RWPE2 (cell line): ENCODE data around the gene SUSD1.

Experiments used
- ATAC-seq: fragments of 200-7000 bp; cut with Tn5 transposase; 3 replicates; pipeline ENCODE4 v1.9.1; 2021; ENCODE audit warnings: low read depth
- DNase-seq: peaks from one replicate; pipeline ENCODE4 v3.0.0-alpha.2; 2020; ENCODE audit warnings: low spot score
- H3K27ac ChIP-seq: fragments of 450-650 bp; 2 replicates; pipeline ENCODE4 v1.5.1; 2017; ENCODE audit warnings: mild to moderate bottlenecking; ENCODE audit not compliant: poor library complexity, severe bottlenecking
- H3K27me3 ChIP-seq: fragments of 250-450 bp; sonication (Bioruptor Pico); 2 replicates; pipeline ENCODE4 v1.5.1; 2021; ENCODE audit warnings: mild to moderate bottlenecking, moderate library complexity; ENCODE audit not compliant: insufficient read depth, poor library complexity, severe bottlenecking
- H3K36me3 ChIP-seq: fragments of 250-450 bp; sonication (Bioruptor Pico); 2 replicates; pipeline ENCODE4 v1.5.1; 2020; ENCODE audit warnings: low read depth, mild to moderate bottlenecking, moderate library complexity
- H3K4me1 ChIP-seq: fragments of 250-450 bp; sonication (Bioruptor Pico); 2 replicates; pipeline ENCODE4 v1.5.1; 2021; ENCODE audit warnings: mild to moderate bottlenecking, moderate library complexity; ENCODE audit not compliant: insufficient read depth, poor library complexity, severe bottlenecking
- H3K4me3 ChIP-seq: fragments of 250-450 bp; sonication (Bioruptor Pico); 2 replicates; pipeline ENCODE4 v1.5.1; 2021; ENCODE audit warnings: mild to moderate bottlenecking, moderate library complexity; ENCODE audit not compliant: severe bottlenecking
- H3K9me3 ChIP-seq: fragments of 250-450 bp; sonication (Bioruptor Pico); 2 replicates; pipeline ENCODE4 v1.5.1; 2021; ENCODE audit warnings: mild to moderate bottlenecking, moderate library complexity; ENCODE audit not compliant: severe bottlenecking
- TF ChIP-seq, protein P1 (sequence below): fragments of 450-650 bp; IDR thresholded peaks from one replicate; pipeline ENCODE4 v1.5.1; 2017; ENCODE audit warnings: mild to moderate bottlenecking, moderate library complexity; ENCODE audit not compliant: poor library complexity, severe bottlenecking

The SUSD1 gene

DNA sequence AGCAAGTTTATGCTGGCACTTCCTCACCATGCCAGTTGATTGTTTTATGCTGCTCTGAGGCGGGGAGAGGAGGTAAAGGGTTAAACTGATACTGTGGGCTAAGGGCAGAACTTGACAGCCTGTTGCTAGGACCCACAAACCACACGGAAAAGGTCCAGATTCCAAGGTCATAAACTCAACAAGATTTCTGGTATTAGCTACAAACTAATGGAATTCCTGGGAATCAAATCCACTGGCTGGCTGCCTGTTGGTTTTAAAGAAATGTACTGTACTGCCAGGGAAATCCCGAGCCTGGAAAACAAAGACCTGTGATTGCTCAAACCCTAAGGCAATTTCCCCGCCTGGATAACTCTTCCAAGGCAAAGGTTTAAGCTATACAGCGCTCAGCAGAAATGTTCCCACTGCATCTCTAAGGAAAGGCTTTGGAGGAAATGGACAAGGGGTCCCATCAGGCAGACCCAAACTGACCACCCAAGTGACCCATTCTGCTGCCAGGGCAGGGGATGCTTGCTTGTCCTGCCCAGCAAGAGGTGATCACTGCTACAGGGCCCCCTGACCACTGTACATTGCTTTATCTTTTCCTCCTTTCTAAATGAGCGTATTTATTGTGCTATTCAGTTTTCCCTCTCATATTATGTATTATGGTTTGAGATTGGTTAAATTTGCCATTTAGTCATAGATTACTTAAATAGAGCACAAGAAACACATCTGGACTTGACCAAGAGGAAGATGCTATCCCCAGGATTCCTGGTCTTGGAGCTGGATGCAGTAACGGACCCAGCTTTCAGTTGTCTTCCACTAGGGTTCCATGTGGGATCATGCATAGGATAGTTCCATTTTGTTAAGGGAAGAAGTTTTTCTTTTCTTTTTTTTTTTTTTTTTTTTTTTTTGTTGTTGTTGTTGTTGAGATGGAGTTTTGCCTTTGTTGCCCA is 124.3 kb downstream of the SUSD1 start:
- Histone ChIP-seq H3K27me3 (no peaks in the 10 kb centered on the region), H3K27ac (peak overlapping the region; percentile 67), H3K4me3 (no peak overlapping the region), H3K4me1 (peaks cover 25% of the 10 kb centered on the region), H3K9me3 (peaks cover 3% of the 10 kb centered on the region), H3K36me3 (no peaks in the 10 kb centered on the region)
- no peak for DNase-seq
- TF ChIP-seq, protein P1, sequence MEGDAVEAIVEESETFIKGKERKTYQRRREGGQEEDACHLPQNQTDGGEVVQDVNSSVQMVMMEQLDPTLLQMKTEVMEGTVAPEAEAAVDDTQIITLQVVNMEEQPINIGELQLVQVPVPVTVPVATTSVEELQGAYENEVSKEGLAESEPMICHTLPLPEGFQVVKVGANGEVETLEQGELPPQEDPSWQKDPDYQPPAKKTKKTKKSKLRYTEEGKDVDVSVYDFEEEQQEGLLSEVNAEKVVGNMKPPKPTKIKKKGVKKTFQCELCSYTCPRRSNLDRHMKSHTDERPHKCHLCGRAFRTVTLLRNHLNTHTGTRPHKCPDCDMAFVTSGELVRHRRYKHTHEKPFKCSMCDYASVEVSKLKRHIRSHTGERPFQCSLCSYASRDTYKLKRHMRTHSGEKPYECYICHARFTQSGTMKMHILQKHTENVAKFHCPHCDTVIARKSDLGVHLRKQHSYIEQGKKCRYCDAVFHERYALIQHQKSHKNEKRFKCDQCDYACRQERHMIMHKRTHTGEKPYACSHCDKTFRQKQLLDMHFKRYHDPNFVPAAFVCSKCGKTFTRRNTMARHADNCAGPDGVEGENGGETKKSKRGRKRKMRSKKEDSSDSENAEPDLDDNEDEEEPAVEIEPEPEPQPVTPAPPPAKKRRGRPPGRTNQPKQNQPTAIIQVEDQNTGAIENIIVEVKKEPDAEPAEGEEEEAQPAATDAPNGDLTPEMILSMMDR: no peak
- peak; percentile 75 for ATAC-seq

GRCh38 chr9:112049811-112050516 is 125.1 kb downstream of the SUSD1 start:
- ATAC-seq (no peak), DNase-seq (no peak)
- TF ChIP-seq, protein P1: no peak
- Histone ChIP-seq H3K36me3 (no peaks in the 10 kb centered on the region), H3K4me3 (no peak overlapping the region), H3K9me3 (peaks cover 3% of the 10 kb centered on the region), H3K4me1 (peaks cover 28% of the 10 kb centered on the region), H3K27ac (peak overlapping the region; percentile 67), H3K27me3 (no peaks in the 10 kb centered on the region)

GRCh38 chr9:112048924-112049691 is 126.0 kb downstream of the SUSD1 start:
- H3K4me3 ChIP-seq: no peak overlapping the region
- H3K36me3 ChIP-seq: no peaks in the 10 kb centered on the region
- H3K4me1 ChIP-seq: peaks cover 28% of the 10 kb centered on the region
- TF ChIP-seq, protein P1: no peak
- H3K27ac ChIP-seq: peak overlapping the region; percentile 67
- H3K9me3 ChIP-seq: peaks cover 3% of the 10 kb centered on the region
- ATAC-seq: no peak
- H3K27me3 ChIP-seq: no peaks in the 10 kb centered on the region
- DNase-seq: no peak

DNA sequence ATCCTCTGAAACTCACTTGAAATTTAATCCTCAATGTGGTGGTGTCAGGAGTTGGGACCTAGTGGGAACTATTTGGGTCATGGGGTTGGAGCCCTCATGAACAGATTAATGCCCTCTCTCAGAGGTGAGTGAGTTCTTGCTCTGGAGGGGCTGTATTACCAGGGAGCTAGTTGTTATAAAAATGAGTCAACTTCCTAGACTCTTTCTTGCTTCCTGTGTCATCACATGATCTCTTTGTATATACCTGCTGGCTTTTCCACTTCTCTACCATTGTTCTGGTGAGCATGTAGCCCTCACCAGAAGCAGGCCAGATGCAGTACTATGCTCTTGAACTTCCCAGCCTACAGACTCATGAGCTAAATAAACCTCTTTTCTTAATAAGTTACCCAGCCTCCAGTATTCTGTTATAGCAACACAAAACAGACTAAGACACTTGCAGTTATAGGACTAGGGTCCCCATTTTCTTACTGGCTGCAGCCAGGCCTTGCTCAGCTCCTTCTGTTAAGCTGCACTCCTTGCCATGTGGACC is 127.5 kb downstream of the SUSD1 start:
- Histone ChIP-seq H3K36me3 (no peaks in the 10 kb centered on the region), H3K4me1 (peaks cover 36% of the 10 kb centered on the region), H3K27me3 (no peaks in the 10 kb centered on the region), H3K27ac (peak overlapping the region; percentile 67), H3K9me3 (peaks cover 3% of the 10 kb centered on the region), H3K4me3 (no peak overlapping the region)
- DNase-seq (no peak), ATAC-seq (no peak)
- TF ChIP-seq, protein P1: no peak
